HUES64 (cell line): ENCODE measurements around the gene KHDRBS2.
A peak's percentile ranks its signal among the peaks of the same experiment; 100 is the strongest.

Experiments used
- H3K27ac ChIP-seq: 2 replicates; pipeline ENCODE4 v1.7.0; 2013; ENCODE audit warnings: low read depth, low read length, inconsistent platforms
- H3K27me3 ChIP-seq: 2 replicates; pipeline ENCODE4 v1.6.1; 2013; ENCODE audit warnings: mild to moderate bottlenecking, low read length; ENCODE audit not compliant: insufficient read depth
- H3K36me3 ChIP-seq: 2 replicates; pipeline ENCODE4 v1.6.1; 2013; ENCODE audit warnings: mild to moderate bottlenecking, low read length; ENCODE audit not compliant: insufficient read depth
- H3K4me1 ChIP-seq: 2 replicates; pipeline ENCODE4 v1.6.1; 2013; ENCODE audit warnings: mild to moderate bottlenecking, low read length, moderate library complexity; ENCODE audit not compliant: insufficient read depth
- H3K4me3 ChIP-seq: 2 replicates; pipeline ENCODE4 v1.5.1; 2013; ENCODE audit warnings: mild to moderate bottlenecking, low read length, moderate library complexity
- H3K9ac ChIP-seq: 2 replicates; pipeline ENCODE4 v1.6.1; 2013; ENCODE audit warnings: mild to moderate bottlenecking, low read depth, low read length
- H3K9me3 ChIP-seq: 2 replicates; pipeline ENCODE4 v1.6.1; 2013; ENCODE audit warnings: low read depth, low read length; ENCODE audit not compliant: insufficient read depth
- WGBS: fragments of 150-250, 120-280 bp; methylation state at CpG from one replicate; pipeline ENCODE4 v1.1.7; 2013; ENCODE audit warnings: missing lambda C conversion rate; 5-methylcytosine and 5-hydroxymethylcytosine counted together

The KHDRBS2 gene

DNA sequence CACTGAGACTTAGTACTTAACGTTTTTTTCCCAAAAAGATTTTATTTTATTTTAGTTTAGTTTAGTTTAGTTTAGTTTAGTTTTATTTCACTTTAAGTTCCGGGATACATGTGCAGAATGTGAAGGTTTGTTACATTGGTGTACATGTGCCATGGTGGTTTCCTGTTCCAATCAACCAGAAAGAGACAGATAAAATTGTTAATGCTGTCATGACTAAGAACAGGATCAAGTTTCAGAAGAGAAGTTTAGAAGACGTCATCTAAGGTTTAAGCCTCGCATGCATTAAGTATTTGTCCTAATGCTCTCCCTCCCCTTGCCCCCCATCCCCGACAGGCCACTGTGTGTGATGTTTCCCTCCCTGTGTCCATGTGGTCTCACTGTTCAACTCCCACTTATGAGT lies 540.0 kb downstream of the KHDRBS2 start:
- no peak overlapping the region for H3K4me3 ChIP-seq
- H3K27me3 ChIP-seq = no peaks in the 10 kb centered on the region
- no peaks in the 10 kb centered on the region for H3K9me3 ChIP-seq
- no peak overlapping the region for H3K9ac ChIP-seq
- no peaks in the 10 kb centered on the region for H3K4me1 ChIP-seq
- H3K36me3 ChIP-seq = no peaks in the 10 kb centered on the region
- no peak overlapping the region for H3K27ac ChIP-seq
- 93% methylated on average over 4 of the region's 5 CpGs for WGBS

GRCh38 chr6:61711849-61712248 lies 574.2 kb downstream of the KHDRBS2 start:
- Histone ChIP-seq H3K27me3 (no peaks in the 10 kb centered on the region), H3K27ac (no peak overlapping the region), H3K4me1 (no peaks in the 10 kb centered on the region), H3K36me3 (no peaks in the 10 kb centered on the region), H3K9ac (no peak overlapping the region), H3K4me3 (no peak overlapping the region), H3K9me3 (no peaks in the 10 kb centered on the region)
- WGBS = 58% methylated on average over 3 of the region's 3 CpGs

DNA sequence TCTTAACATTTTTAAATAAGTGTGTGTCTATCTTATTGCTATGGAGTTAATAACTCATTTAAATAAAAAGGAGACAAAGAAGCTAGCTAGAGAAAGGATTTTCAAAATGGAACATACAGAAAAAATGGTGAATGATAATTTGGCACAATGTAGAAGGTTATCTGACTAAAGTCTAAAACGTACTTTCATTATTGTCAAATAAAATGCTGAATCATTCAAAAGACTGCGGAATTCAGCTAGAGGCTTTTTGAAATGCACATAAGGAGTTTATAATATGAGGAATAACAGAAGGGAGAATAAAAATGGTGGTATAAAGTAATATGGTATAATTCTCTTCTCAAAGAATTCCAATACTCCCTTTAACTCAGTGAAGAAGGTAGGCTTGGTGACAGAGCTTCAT lies 597.9 kb downstream of the KHDRBS2 start:
- Histone ChIP-seq H3K36me3 (no peaks in the 10 kb centered on the region), H3K27me3 (no peaks in the 10 kb centered on the region), H3K27ac (no peak overlapping the region), H3K4me1 (peaks cover 8% of the 10 kb centered on the region), H3K9ac (no peak overlapping the region), H3K9me3 (no peaks in the 10 kb centered on the region), H3K4me3 (no peak overlapping the region)
- 100% methylated on average over 2 of the region's 2 CpGs for WGBS

DNA sequence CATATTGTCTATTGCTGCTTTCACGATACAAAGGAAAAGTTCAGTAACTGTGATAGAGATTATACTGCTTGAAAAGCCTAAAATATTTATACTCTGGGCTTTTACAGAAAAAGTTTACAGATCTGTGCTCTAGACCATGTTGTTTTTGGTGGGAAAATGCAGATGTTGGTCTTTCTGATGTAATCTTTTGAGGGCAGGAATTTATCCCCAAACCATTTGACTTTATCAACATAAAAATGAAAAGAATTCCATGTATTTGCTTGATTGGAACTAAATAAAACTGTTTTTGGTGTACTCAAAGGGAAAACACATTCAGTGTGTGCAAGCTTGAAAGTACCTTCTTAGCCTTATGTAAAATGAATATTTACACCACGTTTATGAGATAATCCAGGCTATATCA lies 603.5 kb downstream of the KHDRBS2 start:
- H3K4me1 ChIP-seq = peaks cover 28% of the 10 kb centered on the region
- WGBS = 89% methylated on average over 1 of the region's 2 CpGs
- no peaks in the 10 kb centered on the region for H3K36me3 ChIP-seq
- no peaks in the 10 kb centered on the region for H3K9me3 ChIP-seq
- no peaks in the 10 kb centered on the region for H3K27me3 ChIP-seq
- no peak overlapping the region for H3K4me3 ChIP-seq
- H3K9ac ChIP-seq = peak overlapping the region; percentile 38
- peak overlapping the region; percentile 90 for H3K27ac ChIP-seq

- 98% methylated on average over 4 of the region's 6 CpGs for WGBS
- no peaks in the 10 kb centered on the region for H3K9me3 ChIP-seq
- no peak overlapping the region for H3K27ac ChIP-seq
- no peak overlapping the region for H3K9ac ChIP-seq
- H3K27me3 ChIP-seq = no peaks in the 10 kb centered on the region
- H3K36me3 ChIP-seq = no peaks in the 10 kb centered on the region
- H3K4me3 ChIP-seq = no peak overlapping the region
- H3K4me1 ChIP-seq = peaks cover 28% of the 10 kb centered on the region
Observed at GRCh38 chr6:61679625-61680024, 606.4 kb downstream of the KHDRBS2 start.

DNA sequence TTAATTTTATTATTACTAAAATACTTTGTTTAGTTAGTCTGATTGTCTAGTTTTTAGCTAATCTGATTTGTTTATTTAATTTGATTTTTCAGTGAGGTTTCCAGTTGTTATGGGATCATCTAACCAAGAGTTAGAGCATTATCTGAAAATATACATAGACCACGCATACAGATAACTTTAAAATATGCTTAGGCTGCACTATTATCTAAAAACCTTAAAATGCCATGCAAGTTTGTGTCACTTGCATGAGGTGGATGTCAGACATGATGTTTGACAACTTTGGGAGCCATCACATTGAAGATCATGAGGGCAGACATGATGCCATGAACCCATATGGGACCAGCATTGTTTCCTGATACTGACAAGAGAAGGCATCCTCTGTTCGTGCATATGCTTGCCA lies 610.3 kb downstream of the KHDRBS2 start:
- Histone ChIP-seq H3K27me3 (no peaks in the 10 kb centered on the region), H3K9me3 (no peaks in the 10 kb centered on the region), H3K27ac (no peak overlapping the region), H3K4me3 (no peak overlapping the region), H3K36me3 (no peaks in the 10 kb centered on the region), H3K4me1 (peaks cover 6% of the 10 kb centered on the region; the same call in 1 of the 2 replicates), H3K9ac (no peak overlapping the region)
- WGBS = 98% methylated on average over 2 of the region's 2 CpGs

DNA sequence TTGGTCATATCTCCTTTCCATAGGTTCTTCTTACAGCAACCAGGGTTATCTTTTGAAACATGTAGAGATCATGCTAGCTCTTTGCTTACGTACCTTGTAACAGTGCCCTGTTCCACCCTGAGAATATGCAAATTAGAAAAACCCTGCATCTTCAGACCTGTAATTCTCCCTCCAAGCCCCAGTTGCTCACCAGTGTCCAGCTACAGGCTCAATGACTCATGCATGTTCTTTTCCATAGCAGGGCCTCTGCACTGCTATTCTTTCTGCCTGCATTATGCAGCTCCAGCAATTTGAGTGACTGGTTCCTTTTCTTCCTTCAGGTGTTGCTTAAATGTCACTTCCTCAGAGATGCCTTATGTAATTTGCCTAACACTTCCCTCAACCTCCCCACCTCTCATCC lies 636.2 kb downstream of the KHDRBS2 start:
- Histone ChIP-seq H3K4me1 (no peaks in the 10 kb centered on the region), H3K9me3 (no peaks in the 10 kb centered on the region)

GRCh38 chr6:61640463-61640862 lies 645.6 kb downstream of the KHDRBS2 start:
- Histone ChIP-seq H3K9ac (no peak overlapping the region), H3K9me3 (no peaks in the 10 kb centered on the region), H3K27me3 (no peaks in the 10 kb centered on the region), H3K27ac (no peak overlapping the region), H3K36me3 (no peaks in the 10 kb centered on the region), H3K4me3 (no peak overlapping the region), H3K4me1 (no peaks in the 10 kb centered on the region)
- 89% methylated on average over 3 of the region's 3 CpGs for WGBS

More for the DNA sequence above, 636.2 kb downstream of the KHDRBS2 start:
- no peak overlapping the region for H3K4me3 ChIP-seq
- H3K27me3 ChIP-seq = no peaks in the 10 kb centered on the region
- 95% methylated on average over 1 of the region's 1 CpG for WGBS
- H3K36me3 ChIP-seq = no peaks in the 10 kb centered on the region
- no peak overlapping the region for H3K9ac ChIP-seq
- no peak overlapping the region for H3K27ac ChIP-seq
